Testis (tissue), 3 donors: Measurements from ENCODE around the gene CEMIP. TPM values are rescaled to one million over a fixed set of nuclear protein-coding genes. Genes with fewer than 3 reads are reported as not detected.

Source experiments
- DNase-seq: peaks from one replicate; pipeline ENCODE4 v3.0.0-alpha.2; 2019
- H3K27ac ChIP-seq, 2 donors: fragments of 200-600 bp; sonication (generic); one replicate each; pipeline ENCODE4 v1.5.1; 2019
- H3K27me3 ChIP-seq: fragments of 200-600 bp; sonication (generic); one replicate; pipeline ENCODE4 v1.5.1; 2019
- H3K36me3 ChIP-seq: fragments of 200-600 bp; sonication (generic); one replicate; pipeline ENCODE4 v1.5.1; 2017; ENCODE audit warnings: low read depth; ENCODE audit errors: missing control alignments
- H3K4me1 ChIP-seq: fragments of 200-600 bp; sonication (generic); one replicate; pipeline ENCODE4 v1.5.1; 2019
- H3K4me3 ChIP-seq, 2 donors: fragments of 200-600 bp; sonication (generic); one replicate each; pipeline ENCODE4 v1.5.1; 2017 to 2019
- H3K9me3 ChIP-seq: fragments of 200-600 bp; sonication (generic); one replicate; pipeline ENCODE4 v1.5.1; 2017
- CTCF ChIP-seq, 3 experiments: fragments of 450-650 bp in 2 of 3; fragments of 200-600 bp in 1 of 3; sonication (generic) in 1 of 3; IDR thresholded peaks; one replicate each; pipeline ENCODE4 v1.5.1; 2016 to 2019; ENCODE audit warnings: antibody characterized with exemption in 3 of 3, mild to moderate bottlenecking in 2 of 3, moderate library complexity in 1 of 3
- POLR2A ChIP-seq: fragments of 450-650 bp; IDR thresholded peaks from one replicate; pipeline ENCODE4 v1.6.1; 2017; ENCODE audit warnings: antibody characterized with exemption, mild to moderate bottlenecking, moderate library complexity
- WGBS, 2 donors: methylation state at CpG; one replicate each; pipeline ENCODE4 v1.1.5; 2018; 5-methylcytosine and 5-hydroxymethylcytosine counted together
- intact Hi-C: fragments of 100-400 bp; cut with DNase I; formaldehyde crosslinking; loops from one replicate; pipeline ENCODE4 v1.15.1; 2023; ENCODE audit warnings: low total_unique reads
- polyA plus RNA-seq: library from polyadenylated mRNA; stranded (reverse); fragments of 350-450 nt; fragmentation: Illumina TruSeq; extraction: RNeasy Lipid Tissue Mini Kit (QIAGEN cat#74804); gene quantifications from one replicate; pipeline ENCODE4 v1.2.3, GENCODE V29; 2014; ENCODE audit warnings: low read depth, low replicate concordance; ENCODE audit not compliant: insufficient read depth
- total RNA-seq, 2 donors: library from RNA; depleted of rRNA; stranded (reverse); fragments of >200 nt; gene quantifications; one replicate each; pipeline ENCODE4 v1.2.3, GENCODE V29; 2016

CEMIP gene
- total and polyA plus RNA-seq, 3 donors from 2014 or later: 7.5 to 21.5 (median 8.3) TPM

GRCh38 chr15:80986487-80986886 lies 207.3 kb downstream of the CEMIP start:
- Histone ChIP-seq H3K4me3 (no peak overlapping the region), H3K9me3 (no peaks in the 10 kb centered on the region), H3K36me3 (no peaks in the 10 kb centered on the region), H3K27me3 (no peaks in the 10 kb centered on the region), H3K4me1 (peaks cover 10% of the 10 kb centered on the region), H3K27ac (no peak overlapping the region)
- no peak for TF ChIP-seq POLR2A
- TF ChIP-seq CTCF (IDR thresholded peaks at IDR 0.05): no peak
- intact Hi-C loops: no loop called here
- no peak for DNase-seq
- 89 to 100% methylated on average over 1 of the region's 1 CpG for whole genome bisulfite sequencing, 2 donors

- peaks cover 10% of the 10 kb centered on the region for H3K4me1 ChIP-seq
- 40 to 49% methylated on average over 8 of the region's 8 CpGs for WGBS, 2 donors
Observed at GRCh38 chr15:80988148-80988796, 209.1 kb downstream of the CEMIP start.

GRCh38 chr15:80989081-80989517 lies 209.9 kb downstream of the CEMIP start:
- intact Hi-C loops: no loop called here
- H3K27ac ChIP-seq: peak overlapping the region; percentile 81 to 97
- TF ChIP-seq CTCF (IDR thresholded peaks at IDR 0.05): no peak
- no peak for TF ChIP-seq POLR2A
- no peaks in the 10 kb centered on the region for H3K9me3 ChIP-seq
- H3K36me3 ChIP-seq: no peaks in the 10 kb centered on the region
- DNase-seq: no peak
- WGBS, 2 donors: 0 to 3% methylated on average over 7 of the region's 7 CpGs
- H3K4me1 ChIP-seq: peaks cover 10% of the 10 kb centered on the region
- peak overlapping the region; percentile 80 to 83 for H3K4me3 ChIP-seq
- no peaks in the 10 kb centered on the region for H3K27me3 ChIP-seq

More at GRCh38 chr15:80988148-80988796, 209.1 kb downstream of the CEMIP start:
- H3K27ac ChIP-seq: no peak overlapping the region
- DNase-seq: no peak
- H3K9me3 ChIP-seq: no peaks in the 10 kb centered on the region
- H3K27me3 ChIP-seq: no peaks in the 10 kb centered on the region
- peak overlapping the region in 1 of 2 donors; percentile 83 for H3K4me3 ChIP-seq
- H3K36me3 ChIP-seq: no peaks in the 10 kb centered on the region
- TF ChIP-seq POLR2A (no peak), CTCF (IDR thresholded peaks at IDR 0.05) (no peak)
- intact Hi-C loops: no loop called here

- Histone ChIP-seq H3K9me3 (no peaks in the 10 kb centered on the region), H3K4me3 (peak within 1 kb of the TSS; percentile 80 to 83), H3K27me3 (no peaks in the 10 kb centered on the region), H3K36me3 (no peaks in the 10 kb centered on the region), H3K27ac (peak within 1 kb of the TSS; percentile 81 to 97), H3K4me1 (peaks cover 10% of the 10 kb centered on the region)
- no peak for TF ChIP-seq CTCF (IDR thresholded peaks at IDR 0.05)
- TF ChIP-seq POLR2A: peak; percentile 72
- intact Hi-C loops: no loop called here
- peak; percentile 99 for DNase-seq
- WGBS, 2 donors: 1% methylated on average over 57 to 61 of the region's 63 CpGs
Observed at GRCh38 chr15:80989518-80990478, 210.6 kb downstream of the CEMIP start, which contains the start of gene MESD. Gene MESD (minus strand): TSS chr15:80989819. CDS start chr15:80989791, 28 bp downstream.
